Stimulated activated CD4-positive, alpha-beta T cell treated with anti-CD3 and anti-CD28 coated beads, Interleukin-1b, Interleukin-23, amount 100 ng/mL, for 1 hour (primary cell): ENCODE measurements around the gene SULT1A2.
"Not testable (repeated sequence)": the region's sequence is repeated elsewhere in the genome, so short reads cannot be mapped to it uniquely, and the experiment has no call there.

ENCODE experiments used
- DNase-seq, 2 donors: peaks; one replicate each; pipeline ENCODE4 v3.0.0-alpha.2; 2020; ENCODE audit warnings: low read depth in 2 of 2

SULT1A2 gene

GRCh38 chr16:28558456-28558855 is 38.4 kb downstream of the SULT1A2 start:
- DNase-seq: no peak

- DNase-seq: no peak
These were observed 39.9 kb downstream of the SULT1A2 start for GRCh38 chr16:28556914-28557320.

- no peak for DNase-seq
These were observed 41.3 kb downstream of the SULT1A2 start for GRCh38 chr16:28555561-28555960.

- no peak for DNase-seq
These were observed 42.0 kb downstream of the SULT1A2 start for GRCh38 chr16:28554634-28555423.

GRCh38 chr16:28553776-28554633 is 42.8 kb downstream of the SULT1A2 start, which contains the start of gene SGF29:
Gene SGF29 (plus strand): TSS chr16:28553920. CDS start chr16:28581070, 27,150 bp downstream.
- peak; percentile 80 to 87 for DNase-seq

GRCh38 chr16:28549301-28549899 is 47.5 kb downstream of the SULT1A2 start:
- no peak for DNase-seq

- DNase-seq: no peak
These were observed 48.5 kb downstream of the SULT1A2 start for GRCh38 chr16:28548306-28548802.

- DNase-seq: no peak
These were observed 50.2 kb downstream of the SULT1A2 start for GRCh38 chr16:28546626-28547025.

GRCh38 chr16:28545964-28546363 is 50.9 kb downstream of the SULT1A2 start:
- DNase-seq: not testable (repeated sequence)

GRCh38 chr16:28544998-28545397 is 51.9 kb downstream of the SULT1A2 start:
- DNase-seq: no peak

- no peak for DNase-seq
These were observed 53.8 kb downstream of the SULT1A2 start for GRCh38 chr16:28543072-28543471.

GRCh38 chr16:28542646-28543045 is 54.2 kb downstream of the SULT1A2 start:
- no peak for DNase-seq
